Nucleus accumbens (tissue), 56 donors: ENCODE data around the gene MADD.
A peak's percentile ranks its signal among the peaks of the same experiment; 100 is the strongest.

Source experiments
- DNase-seq, 56 donors: peaks; one replicate each; lab custom pipeline; 2025; lab: John Stamatoyannopoulos, UW

Gene MADD

DNA sequence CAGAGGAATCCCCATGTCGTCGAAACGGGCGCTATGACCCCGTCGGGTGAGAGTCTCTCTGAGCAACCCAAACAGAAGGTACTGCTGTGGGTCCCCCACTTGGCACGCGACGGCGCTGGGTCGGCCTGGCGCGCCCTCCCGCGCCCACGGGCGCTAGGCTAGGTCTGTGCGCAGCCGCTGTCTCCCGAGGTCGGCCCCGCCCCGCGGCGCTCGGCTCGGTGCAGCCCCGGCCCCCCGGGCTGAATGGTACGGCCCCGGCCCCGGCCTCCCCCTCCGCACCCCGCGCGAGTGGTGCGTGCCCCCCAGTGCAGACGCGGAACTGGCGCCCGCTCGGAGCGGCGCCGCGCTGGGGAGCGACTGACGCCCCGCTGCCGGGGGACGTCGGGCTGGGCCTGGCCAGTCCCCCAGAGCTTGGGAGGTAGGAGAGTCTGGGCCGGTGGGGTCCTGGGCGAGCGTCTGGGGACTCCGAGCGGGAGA lies at the start of gene MADD:
Gene MADD (plus strand): TSS at position 305 of the 477 bp plus-strand sequence.
- DNase-seq: peak in 52 of 56 donors; percentile 44 to 93 (median 86)

- DNase-seq: no peak
These were observed 49.5 kb upstream of the MADD start for GRCh38 chr11:47220401-47220821.

DNA sequence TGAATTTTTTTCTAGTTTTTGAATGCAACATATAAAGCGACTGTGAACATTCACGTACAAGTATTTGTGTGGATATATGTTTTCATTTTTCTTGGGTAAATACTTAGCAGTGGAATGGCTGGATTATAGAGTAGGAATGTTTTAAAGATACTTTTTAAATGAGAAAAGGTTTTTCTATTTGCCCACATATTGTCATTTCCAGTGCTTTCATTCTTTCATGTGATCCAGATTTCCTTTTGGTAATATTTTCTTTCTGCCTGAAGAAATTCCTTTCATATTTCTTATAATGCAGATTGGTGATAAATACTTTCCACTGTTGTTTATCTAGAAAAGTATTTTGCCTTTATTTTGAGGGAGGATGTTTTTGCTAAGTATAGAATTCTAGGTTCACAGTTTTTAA lies 47.2 kb upstream of the MADD start:
- no peak for DNase-seq

- no peak for DNase-seq
These were observed 44.2 kb upstream of the MADD start for GRCh38 chr11:47225552-47226400.

GRCh38 chr11:47229161-47229560 lies 40.8 kb upstream of the MADD start:
- no peak for DNase-seq

GRCh38 chr11:47233051-47233450 lies 36.9 kb upstream of the MADD start:
- no peak for DNase-seq

DNA sequence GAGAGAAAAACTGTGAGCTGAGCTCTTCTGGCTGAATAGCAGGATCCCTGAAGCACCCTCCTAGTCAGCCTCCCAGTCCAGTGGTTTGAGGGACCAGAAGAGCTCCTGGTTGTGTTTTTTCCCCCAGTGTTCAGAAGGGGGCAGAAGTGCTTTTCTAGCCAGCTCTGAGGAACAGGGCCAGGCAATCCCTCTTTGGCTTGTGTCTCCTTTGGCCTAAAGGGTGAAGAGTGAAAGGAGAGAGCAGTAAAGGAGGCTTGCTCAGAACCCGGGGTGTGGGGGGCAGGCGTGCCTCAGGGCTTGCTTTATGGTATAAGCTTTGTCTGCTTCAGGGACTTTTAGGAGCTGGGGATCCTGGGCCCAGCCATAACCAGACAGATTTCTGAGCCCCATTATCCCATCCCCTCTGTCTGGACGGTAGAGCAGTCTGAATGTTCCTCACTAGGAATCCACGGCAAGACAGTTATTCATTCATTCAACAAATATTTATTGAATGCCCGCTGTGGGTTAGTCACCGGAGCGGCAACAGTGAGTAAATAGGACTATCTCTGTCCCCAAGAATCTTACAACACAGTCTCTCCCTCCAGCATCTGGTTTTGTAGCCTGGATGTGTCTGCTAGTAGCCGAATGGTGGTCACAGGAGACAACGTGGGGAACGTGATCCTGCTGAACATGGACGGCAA lies 35.8 kb upstream of the MADD start:
- DNase-seq: peak in 4 of 56 donors; percentile 2 to 16 (median 11)

DNA sequence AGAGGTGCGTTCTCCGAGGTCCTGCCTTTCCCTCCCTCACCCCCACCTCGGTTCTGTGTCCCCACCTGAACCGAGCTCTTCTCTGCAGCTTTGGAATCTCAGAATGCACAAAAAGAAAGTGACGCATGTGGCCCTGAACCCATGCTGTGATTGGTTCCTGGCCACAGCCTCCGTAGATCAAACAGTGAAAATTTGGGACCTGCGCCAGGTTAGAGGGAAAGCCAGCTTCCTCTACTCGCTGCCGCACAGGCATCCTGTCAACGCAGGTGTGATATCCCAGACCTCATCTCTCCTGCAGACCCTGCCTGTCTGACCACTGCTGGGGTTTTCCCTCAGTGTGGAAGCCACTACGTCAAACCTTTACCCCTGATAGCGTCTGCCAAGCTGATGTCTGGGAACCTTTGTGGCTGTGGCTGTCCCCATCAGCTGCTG lies 35.2 kb upstream of the MADD start:
- DNase-seq: peak in 1 of 56 donors; percentile 17

DNA sequence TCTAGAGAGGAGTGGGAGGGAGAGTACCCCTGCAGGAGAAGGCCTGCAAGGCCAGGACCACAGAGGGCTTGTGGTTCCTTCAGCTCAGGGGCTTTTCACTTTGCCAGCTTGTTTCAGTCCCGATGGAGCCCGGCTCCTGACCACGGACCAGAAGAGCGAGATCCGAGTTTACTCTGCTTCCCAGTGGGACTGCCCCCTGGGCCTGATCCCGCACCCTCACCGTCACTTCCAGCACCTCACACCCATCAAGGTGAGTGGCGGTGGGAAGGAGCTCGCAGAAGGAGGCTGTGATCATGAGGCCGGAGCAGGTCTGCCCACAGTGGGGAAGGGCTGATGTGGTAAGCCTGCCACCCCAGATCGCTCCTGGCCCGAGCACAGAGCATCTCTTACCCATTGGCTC lies 34.8 kb upstream of the MADD start:
- DNase-seq: no peak

DNA sequence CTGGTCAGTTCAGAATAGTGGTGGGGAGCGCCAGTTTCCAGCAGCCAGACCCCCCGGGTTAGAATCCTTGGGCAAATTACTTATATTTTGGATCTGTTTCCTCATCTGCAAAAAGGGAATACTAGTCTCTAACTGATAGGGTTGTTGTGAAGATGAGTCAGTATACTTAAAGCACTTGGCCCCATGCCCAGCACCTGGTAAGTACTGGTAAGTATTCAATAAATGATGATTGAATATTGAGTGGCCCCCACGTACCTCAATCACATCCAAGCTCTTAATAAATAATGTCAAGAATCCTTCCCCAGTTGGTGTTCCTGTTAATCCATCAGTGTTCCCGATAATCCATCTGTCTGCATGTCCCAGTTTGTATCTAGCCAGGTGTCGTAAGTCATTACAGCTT lies 33.5 kb upstream of the MADD start:
- DNase-seq: no peak

GRCh38 chr11:47239852-47240251 lies 30.1 kb upstream of the MADD start:
- DNase-seq: no peak

GRCh38 chr11:47241841-47242301 lies 28.1 kb upstream of the MADD start:
- no peak for DNase-seq

DNA sequence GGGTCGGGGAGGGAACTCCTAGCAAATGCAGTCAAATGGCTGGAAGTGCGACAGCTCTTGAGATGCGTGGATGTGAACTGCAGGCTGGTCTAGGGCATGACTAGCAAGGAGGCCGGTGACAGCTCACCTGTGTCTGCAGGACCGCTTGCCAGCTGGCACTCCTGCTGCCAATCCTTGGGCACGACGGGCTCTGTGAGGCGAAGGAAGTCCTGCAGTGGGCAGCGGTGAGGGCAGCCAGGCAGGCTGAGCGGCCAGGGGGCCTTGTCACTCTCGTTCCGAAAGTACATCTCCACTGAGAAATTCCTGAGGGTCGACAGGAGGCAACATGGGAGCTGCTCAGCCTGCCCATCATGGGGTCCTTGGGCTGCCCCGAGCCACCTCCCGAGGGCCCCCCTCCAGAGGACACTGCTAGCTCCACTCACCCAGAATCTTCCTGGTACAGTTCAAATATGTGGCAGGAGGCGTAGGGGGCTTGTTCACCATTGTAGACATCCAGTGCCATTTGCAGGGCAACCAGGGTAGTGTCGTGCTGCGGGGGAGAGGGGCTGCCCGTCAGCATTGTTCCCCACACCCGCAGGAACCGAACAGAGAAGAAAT lies 27.2 kb upstream of the MADD start:
- no peak for DNase-seq

GRCh38 chr11:47243454-47243853 lies 26.5 kb upstream of the MADD start:
- DNase-seq: no peak

DNA sequence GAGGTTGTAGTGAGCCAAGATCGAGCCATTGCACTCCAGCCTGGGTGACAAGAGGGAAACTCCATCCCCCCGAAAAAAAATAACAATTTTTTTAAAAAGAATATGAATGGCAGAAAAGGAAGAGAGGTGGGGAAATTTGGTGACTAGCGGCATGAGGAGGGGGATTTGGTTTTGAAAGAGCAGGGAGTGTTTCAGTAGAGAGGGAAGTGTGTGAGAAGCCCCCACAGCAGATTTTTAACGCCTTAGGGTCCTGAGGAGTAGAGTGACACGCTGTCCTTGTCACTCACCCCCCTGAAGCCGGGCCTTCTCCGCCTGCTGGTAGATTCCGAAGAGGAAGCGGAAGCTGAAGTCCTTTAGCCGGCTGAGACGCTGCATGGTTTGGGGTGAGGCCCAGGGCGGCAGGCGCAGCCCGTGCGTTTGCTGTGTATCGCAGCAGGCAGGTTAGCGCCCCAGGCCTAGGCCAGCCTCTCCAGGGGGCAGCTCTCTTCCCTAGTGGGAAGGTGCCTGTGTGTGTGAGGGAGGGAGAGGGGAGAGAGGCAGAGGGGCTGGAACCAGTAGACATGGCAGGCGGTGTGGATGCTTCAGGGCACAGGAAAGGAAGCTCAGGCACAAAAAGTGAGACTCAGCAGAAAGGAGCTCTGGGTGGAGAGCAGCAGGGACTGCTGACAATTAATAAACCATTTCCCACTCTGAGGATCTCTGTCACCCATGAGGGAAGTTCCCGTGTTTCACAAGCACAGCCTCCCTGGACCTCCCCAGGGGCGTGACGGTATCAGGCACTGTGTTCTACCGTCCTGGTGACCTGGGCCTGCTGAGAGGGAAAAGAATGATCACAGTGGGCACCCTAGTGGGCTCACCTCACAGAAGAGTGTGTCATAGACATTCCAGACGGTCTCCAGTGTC lies 25.2 kb upstream of the MADD start:
- no peak for DNase-seq

DNA sequence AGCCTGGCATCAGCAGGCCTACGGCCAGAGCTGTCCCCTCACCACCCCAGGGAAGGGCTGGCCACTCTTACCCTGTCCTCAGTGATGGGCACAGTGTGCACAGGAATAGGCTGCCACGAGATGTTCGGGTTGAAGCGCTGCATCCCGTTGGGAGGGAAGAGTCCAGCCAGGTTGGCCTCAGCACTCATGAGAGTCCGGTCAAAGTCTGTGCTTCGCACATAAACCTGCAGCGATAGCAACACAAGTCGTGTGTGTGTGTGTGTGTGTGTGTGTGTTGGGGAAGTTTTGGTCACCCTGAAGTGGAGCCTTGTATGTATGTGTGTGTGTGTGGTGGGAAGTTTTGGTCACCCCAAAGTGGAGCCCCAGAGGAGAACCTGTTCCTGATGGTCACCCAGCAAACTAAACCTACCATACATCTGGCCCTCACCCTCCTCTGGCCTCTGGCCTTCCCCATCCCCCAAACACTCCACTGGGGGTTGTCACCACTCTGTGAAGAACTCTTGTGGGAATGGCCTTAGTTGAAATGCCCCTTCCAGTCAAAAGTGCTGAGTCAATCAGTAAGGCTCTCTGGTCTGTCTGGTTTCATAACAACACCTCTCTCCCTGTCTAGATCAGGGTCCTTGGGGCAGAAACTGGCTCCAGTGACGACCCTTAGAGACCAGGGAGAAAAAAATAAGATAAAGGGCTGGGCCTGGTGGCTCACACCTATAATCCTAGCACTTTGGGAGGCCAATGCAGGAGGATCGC lies 24.1 kb upstream of the MADD start:
- no peak for DNase-seq

GRCh38 chr11:47247502-47247901 lies 22.4 kb upstream of the MADD start:
- no peak for DNase-seq

DNA sequence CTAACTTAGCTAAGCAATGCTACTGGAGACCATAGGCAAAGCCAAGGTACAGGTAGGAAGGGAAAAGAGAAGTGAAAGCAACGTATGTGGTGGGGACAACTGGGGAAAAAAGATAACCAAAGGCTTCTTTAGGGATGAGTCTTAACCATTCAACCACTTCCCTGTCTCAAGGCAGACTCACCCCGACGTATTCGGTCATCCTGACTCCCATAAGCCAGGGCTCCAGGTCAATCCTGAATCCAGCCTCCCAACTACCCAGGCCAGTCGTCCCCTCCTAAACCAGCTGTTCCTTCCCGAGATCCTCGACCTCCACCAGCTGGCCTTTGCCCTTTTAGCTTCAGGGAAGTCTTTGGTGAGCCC lies 21.6 kb upstream of the MADD start:
- DNase-seq: no peak

DNA sequence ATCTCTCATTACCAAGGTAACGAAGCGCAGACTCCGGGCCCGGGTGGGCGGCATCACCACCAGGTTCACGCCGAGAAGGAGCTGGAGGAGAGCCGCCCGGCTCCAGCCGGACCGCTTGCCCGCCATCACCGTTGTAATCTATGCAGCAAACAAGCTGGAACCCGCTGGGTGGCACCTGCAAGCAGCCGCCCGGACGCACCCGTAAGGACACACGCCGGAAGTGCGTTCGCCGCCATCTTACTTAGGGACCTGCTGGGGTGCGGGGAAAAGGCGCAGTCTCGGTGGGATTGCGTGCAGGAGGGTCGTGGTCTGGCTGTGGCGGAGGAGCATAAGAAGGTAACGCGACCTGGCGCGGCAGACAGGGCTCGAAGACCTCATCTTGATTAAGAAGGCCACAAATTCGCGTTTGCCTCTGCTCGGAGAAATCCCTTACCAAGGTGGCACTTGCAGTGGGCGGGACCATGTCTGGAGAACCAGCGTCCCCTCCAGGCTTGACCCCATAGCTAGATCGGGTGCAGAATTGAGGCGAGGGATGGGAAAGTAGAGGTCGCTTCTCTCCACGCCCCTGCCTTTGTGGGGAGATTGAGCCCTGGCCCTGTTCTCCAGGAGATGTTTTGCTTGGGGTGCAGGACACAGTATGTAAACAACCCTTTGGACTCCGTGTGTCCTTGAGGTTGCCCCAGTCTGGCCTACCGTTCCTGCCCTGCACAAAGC lies 21.1 kb upstream of the MADD start, which contains the start of gene ACP2:
Gene ACP2 (minus strand): TSS at position 151 of the 714 bp plus-strand sequence. CDS start 25 bp downstream, at position 126.
- peak in 55 of 56 donors; percentile 65 to 94 (median 85) for DNase-seq
